Cerebellar nuclear complex (tissue), 1 donor: ENCODE results near the gene NDC1.
"Not testable (repeated sequence)": the region's sequence is repeated elsewhere in the genome, so short reads cannot be mapped to it uniquely, and the experiment has no call there.

Source experiments
- DNase-seq, 2 experiments: peaks; one replicate each; lab custom pipeline; 2025; lab: John Stamatoyannopoulos, UW

NDC1 gene

DNA sequence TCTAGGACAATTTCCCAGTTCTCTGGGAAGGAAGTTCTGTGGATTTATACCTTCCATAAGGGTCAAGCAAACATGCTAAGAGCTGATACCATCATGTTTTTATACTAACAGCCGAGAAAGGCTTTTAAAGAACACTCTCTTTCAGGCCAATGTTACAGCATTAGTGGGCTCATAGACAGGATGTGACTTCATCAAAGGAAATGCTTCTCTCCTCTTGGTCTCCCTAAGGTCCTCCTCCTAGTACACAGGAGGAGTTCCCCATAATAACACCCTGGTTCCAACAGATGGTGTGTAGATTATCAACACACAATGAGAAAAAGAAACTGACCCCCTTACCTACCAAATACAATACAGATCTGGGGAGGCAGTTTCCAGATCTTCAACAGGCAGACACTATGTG lies 72.4 kb downstream of the NDC1 start:
- no peak for DNase-seq

- DNase-seq = no peak
These were observed 74.2 kb downstream of the NDC1 start for GRCh38 chr1:53763911-53764310.

DNA sequence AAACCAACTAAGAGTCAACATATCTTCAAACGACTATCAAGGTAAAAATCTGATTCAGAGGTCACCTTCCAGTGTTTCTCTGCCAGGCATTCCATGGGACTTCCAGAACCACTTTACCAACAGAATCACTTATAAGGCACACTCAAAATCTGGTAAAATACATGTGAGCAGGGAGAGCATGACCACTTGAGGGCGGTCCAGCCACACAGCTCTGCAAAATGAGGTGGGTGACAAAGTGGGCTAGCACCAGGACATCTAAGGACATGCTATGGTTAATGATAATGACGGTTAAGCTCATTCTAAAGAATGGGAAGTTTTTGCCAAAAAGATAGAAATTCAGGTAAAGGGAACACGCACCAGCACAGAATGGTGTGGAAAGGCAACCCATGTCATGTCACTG lies 74.6 kb downstream of the NDC1 start:
- DNase-seq = no peak

- DNase-seq = not testable (repeated sequence)
These were observed 77.6 kb downstream of the NDC1 start for GRCh38 chr1:53760497-53760896.

- DNase-seq = no peak
These were observed 82.2 kb downstream of the NDC1 start for GRCh38 chr1:53755874-53756273.

GRCh38 chr1:53754484-53755312 lies 83.4 kb downstream of the NDC1 start:
- no peak for DNase-seq

DNA sequence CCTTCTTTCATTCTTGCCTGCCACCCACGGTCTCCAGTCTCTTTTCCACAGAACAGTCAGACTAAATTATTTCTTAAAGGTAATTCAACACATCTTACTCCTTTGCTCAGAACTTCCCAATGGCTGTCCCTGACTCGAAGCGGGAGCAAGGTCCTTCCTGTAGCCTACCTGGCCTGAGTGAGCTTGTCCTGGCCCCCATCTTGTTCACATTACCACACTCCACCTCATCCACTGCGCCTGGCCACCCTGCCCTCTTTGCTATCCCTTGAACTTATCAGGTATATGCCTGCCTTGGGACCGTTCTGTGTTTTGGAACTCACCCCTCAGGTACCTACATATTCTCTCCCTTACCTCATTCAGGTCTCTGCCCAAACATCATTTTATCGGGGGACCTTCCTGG lies 85.8 kb downstream of the NDC1 start:
- no peak for DNase-seq

DNA sequence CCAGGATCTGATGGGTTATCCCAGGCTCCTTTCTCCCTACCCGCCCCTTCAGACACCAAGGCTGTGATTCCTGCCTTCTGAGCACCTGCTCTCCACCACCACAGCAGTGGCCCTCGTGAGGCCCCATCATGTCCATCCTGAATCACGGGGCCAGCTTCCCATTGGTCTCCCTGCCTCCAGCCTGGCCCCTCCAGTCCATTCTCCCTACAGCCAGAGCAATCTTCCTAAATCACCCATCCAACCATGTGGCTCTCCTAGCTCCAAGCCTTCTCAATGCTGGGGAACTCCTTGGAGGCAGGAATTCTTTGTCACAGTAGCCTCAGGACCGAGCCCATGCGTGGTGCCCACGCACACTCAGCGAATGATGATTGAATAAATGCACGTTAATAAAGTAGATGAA lies 90.3 kb downstream of the NDC1 start:
- no peak for DNase-seq

GRCh38 chr1:53740621-53741105 lies 97.4 kb downstream of the NDC1 start:
- DNase-seq = no peak

DNA sequence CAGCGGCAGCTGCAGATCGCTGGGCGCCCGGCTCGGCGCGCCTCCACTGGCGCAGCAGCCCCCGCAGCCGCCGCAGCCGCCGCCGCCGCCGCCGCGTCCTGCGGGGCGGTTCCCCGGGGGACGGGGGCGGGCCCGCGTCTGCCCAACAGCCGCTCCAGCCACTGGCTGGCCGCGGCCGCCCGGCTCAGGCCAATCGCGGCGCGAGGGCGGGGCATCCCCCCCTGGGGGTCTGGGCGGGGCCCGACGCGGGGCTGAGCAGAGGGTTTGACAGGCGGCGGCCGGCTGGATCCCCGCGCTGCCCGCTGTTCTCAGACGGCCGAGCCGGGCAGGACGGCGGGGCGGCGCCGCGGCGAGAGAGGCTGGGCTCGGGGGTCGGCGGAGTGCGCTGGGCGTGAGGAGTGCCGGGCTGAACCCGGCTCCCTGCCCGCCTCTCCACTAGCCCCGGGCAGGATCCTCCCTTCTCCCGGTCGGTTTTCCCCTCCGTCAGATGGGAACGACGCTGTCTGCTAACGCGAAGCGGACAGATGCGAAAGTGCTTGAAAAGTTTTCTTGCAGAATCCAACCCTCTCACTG lies 98.9 kb downstream of the NDC1 start, which contains the start of gene GLIS1:
TSS of gene GLIS1 (minus strand) at position 56 of the 573 bp plus-strand sequence. CDS start 1,100 bp downstream, outside the sequence.
- DNase-seq = peak in 1 of 2 experiments; percentile 30

GRCh38 chr1:53738205-53739108 lies 99.6 kb downstream of the NDC1 start:
- no peak for DNase-seq

DNA sequence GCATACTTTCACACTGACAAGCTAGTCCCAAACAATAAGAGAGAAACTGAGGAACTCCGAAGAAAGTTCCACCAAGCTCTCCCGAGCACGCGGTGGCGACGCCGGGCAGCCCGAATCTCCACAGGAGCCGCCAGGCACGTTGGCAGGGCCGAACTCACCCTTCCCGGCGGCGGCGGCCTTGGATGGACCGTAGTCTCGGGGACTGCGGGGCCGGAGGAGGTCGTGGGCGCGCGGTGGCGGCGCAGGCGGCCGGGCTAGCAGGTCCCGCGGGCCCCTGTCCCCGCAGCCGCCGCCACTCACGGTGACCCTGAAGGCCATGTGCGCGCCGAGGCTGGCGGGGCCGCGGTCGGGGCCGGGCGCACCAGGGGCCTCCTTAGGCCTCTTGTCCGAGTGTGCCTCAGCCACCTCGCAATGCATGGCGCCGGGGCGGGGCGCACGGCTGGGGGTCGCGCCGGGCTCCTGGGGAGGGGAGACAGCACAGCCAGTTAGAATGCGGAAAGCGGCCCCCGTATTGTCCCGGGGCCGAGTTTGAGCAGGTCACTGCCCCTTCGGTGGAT lies 100.4 kb downstream of the NDC1 start:
- no peak for DNase-seq

DNA sequence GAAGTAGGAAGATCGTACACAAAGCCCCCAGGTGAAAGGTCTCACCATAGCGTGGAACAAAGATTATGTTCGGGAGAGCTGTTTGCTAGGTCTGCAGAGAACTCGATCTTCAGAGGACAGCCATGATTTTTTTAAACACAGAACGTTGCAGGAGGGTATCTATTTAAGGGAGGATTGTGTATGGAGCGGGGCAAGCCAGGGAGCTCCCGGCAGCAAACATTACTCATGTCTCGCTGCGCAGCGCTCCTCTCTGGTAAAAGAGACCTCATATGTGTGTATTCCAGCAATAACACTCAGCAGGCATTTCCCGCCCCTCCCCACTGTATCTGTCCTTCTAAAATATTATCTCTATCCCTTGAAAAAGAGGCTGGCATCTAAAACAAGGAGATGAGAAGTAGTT lies 101.8 kb downstream of the NDC1 start:
- DNase-seq = no peak

GRCh38 chr1:53735681-53736080 lies 102.4 kb downstream of the NDC1 start:
- DNase-seq = no peak

- DNase-seq = no peak
These were observed 102.8 kb downstream of the NDC1 start for GRCh38 chr1:53735261-53735660.

GRCh38 chr1:53734650-53735211 lies 103.4 kb downstream of the NDC1 start:
- no peak for DNase-seq

DNA sequence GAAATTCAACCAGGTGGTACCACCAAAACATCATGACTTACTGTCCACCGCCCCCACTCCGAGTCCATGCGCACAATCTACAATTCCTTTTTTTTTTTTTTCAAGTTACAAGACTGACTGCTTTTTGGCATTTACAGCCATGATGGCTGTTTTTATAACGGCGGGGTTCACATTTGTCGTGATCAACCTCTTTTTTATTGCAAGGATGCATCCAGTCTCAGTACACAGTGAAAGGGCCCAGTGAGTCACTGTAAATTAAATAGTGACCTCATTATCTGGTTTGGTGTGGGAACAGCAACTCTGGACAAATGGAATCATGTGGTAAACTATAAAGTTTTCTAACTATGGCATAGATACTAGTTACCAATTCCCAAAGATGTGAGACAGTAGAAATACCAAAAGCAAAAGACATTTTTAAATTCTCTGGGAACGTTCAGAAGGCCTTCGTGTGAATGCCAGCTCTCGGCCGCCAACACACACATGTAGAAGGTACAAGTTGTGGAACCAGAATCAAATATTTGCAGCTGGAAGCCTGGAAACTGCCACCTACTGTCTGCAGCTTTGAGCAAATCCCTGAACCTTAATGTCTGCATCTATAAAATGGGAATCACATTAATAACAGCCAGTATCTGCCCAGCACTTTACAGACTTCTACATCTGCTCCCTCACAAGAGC lies 104.0 kb downstream of the NDC1 start:
- DNase-seq = no peak

DNA sequence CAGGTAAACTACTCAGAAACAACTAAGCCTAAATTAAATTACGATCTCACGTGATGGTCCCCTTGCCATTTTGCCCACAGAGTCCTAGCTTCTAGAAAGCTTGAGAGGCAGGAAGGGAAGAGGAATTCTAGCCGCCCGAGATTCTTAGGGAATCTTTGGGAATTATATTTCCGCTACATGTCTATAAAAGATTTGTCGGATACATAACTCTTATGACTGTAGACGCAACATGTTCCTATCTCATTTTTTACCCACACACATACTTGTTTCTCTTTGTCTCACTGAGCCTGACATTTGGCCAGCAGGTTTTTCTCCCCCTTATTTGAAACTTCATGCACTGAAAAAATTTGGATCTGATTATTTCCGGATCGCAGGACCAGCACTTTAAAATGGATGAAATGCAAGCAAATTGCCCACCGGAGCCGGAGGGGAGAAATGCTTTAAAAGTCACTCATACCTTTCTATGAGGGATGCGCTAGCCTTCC lies 104.6 kb downstream of the NDC1 start:
- no peak for DNase-seq

GRCh38 chr1:53732912-53733317 lies 105.2 kb downstream of the NDC1 start:
- no peak for DNase-seq

GRCh38 chr1:53732409-53732808 lies 105.7 kb downstream of the NDC1 start:
- DNase-seq = no peak

GRCh38 chr1:53731779-53732305 lies 106.3 kb downstream of the NDC1 start:
- no peak for DNase-seq
